Measurements from ENCODE around the gene ITGBL1.

- TF ChIP-seq EZH2 (IDR thresholded peaks at IDR 0.05; ENCODE audit: insufficient read depth, poor library complexity, severe bottlenecking) (no peak), EZH2phosphoT487 (IDR thresholded peaks at IDR 0.05; ENCODE audit: insufficient read depth, low read depth) (no peak)
These were observed 203.0 kb downstream of the ITGBL1 start for GRCh38 chr13:101655435-101655834.
